Adrenal gland (tissue), 12 donors: ENCODE data around the gene ZNF593OS. TPM values are rescaled to one million over a fixed set of nuclear protein-coding genes. Genes with fewer than 3 reads are reported as not detected.

Experiments
- DNase-seq, 7 donors: peaks; one replicate each; pipeline ENCODE4 v3.0.0-alpha.2; 2019 to 2020
- H3K27ac ChIP-seq, 5 donors: fragments of 200-600 bp; sonication (generic) in 4 of 5; 1 replicate in 3 of 5; 2 replicates in 2 of 5; pipeline versions ENCODE4 v1.5.1 to v1.8.0; 2016 to 2020; ENCODE audit warnings: mild to moderate bottlenecking in 1 of 5
- H3K27me3 ChIP-seq: fragments of 200-600 bp; 2 replicates; pipeline ENCODE4 v1.8.0; 2021
- H3K36me3 ChIP-seq, 2 donors: fragments of 200-600 bp; replicated peaks in 1 of 2; 1 replicate in 1 of 2; 2 replicates in 1 of 2; pipeline versions ENCODE4 v1.5.1 to v1.8.0; 2018 to 2022
- H3K4me1 ChIP-seq, 2 donors: fragments of 200-600 bp; replicated peaks in 1 of 2; 1 replicate in 1 of 2; 2 replicates in 1 of 2; pipeline versions ENCODE4 v1.5.1 to v1.8.0; 2018 to 2021
- H3K4me3 ChIP-seq, 4 donors: fragments of 200-600 bp; sonication (generic) in 3 of 4; one replicate each; pipeline ENCODE4 v1.5.1; 2016 to 2018
- H3K9me3 ChIP-seq, 3 donors: fragments of 200-600 bp; sonication (generic) in 1 of 3; replicated peaks in 1 of 3; 1 replicate in 2 of 3; 2 replicates in 1 of 3; pipeline versions ENCODE4 v1.5.1 to v1.8.0; 2016 to 2021
- CTCF ChIP-seq, 6 experiments: fragments of 450-650 bp in 4 of 6; fragments of 200-600 bp in 2 of 6; sonication (generic) in 1 of 6; IDR thresholded peaks; 1 replicate in 5 of 6; 2 replicates in 1 of 6; pipeline versions ENCODE4 v1.5.1 to v1.8.0; 2016 to 2021; ENCODE audit warnings: antibody characterized with exemption in 6 of 6, mild to moderate bottlenecking in 2 of 6, moderate library complexity in 1 of 6
- POLR2A ChIP-seq, 2 donors: fragments of 450-650 bp; IDR thresholded peaks; one replicate each; pipeline ENCODE4 v1.6.1; 2017; ENCODE audit warnings: antibody characterized with exemption in 2 of 2, mild to moderate bottlenecking in 2 of 2, moderate library complexity in 1 of 2
- WGBS, 4 donors: extraction: QIAGEN DNeasy Blood & Tissue Kit in 2 of 4; methylation state at CpG; one replicate each; pipeline versions ENCODE4 v1.1.5 to v1.1.7; 2013 to 2017; 5-methylcytosine and 5-hydroxymethylcytosine counted together
- intact Hi-C, 2 donors: fragments of 100-400 bp; cut with DNase I; formaldehyde crosslinking; loops; one replicate each; pipeline versions ENCODE4 v1.14.1 to v1.15.0; 2022 to 2023
- polyA plus RNA-seq, 3 donors: library from polyadenylated mRNA; stranded (reverse); fragments of 200-250 nt in 2 of 3; fragments of 350-450 nt in 1 of 3; fragmentation: Illumina TruSeq in 1 of 3; extraction: RNeasy Lipid Tissue Mini Kit (QIAGEN cat#74804) in 1 of 3; gene quantifications; one replicate each; pipeline ENCODE4 v1.2.3, GENCODE V29; 2013 to 2014
- total RNA-seq, 9 donors: library from RNA; depleted of rRNA in 4 of 9; stranded (reverse); fragments of >200 nt in 4 of 9; fragments of 120-200 nt in 1 of 9; fragmentation: NEBNext Ultra II Directional in 1 of 9; extraction: Animal tissue kit (Norgen Biotek cat#: 25700) in 1 of 9; gene quantifications; one replicate each; pipeline versions ENCODE4 v1.1.0 to v1.2.4, GENCODE V29; 2013 to 2023
- donor health status: healthy with polysubstance abuse.
- donor health status: Bipolar disorder and iron deficiency.
- donor health status: DM: yes; HTN: yes; CAD: no.
- donor health status: DM: no; HTN: no; CAD: no.
- donor health status: DM: no; HTN: no; CAD: no.
- donor health status: DM: yes; HTN: yes; CAD: no.

ZNF593OS gene
- total and polyA plus RNA-seq, 12 donors, result 0.18 to 0.88 TPM; not detected in 10

- Histone ChIP-seq H3K4me1 (no peaks in the 10 kb centered on the region), H3K36me3 (no peaks in the 10 kb centered on the region), H3K27ac (no peak overlapping the region), H3K9me3 (no peaks in the 10 kb centered on the region), H3K27me3 (peaks cover 21% of the 10 kb centered on the region), H3K4me3 (no peak overlapping the region)
- DNase-seq, result peak in 1 of 7 donors; percentile 28
- intact Hi-C loops, result loop anchor here in 1 of 2 donors (5.0 kb wide), 1 partner anchor 112 kb away; no protein-coding TSS in a partner anchor
- 64 to 69% (median 67%) methylated on average over 5 of the region's 5 CpGs for WGBS, 4 donors
- no peak for TF ChIP-seq CTCF (IDR thresholded peaks at IDR 0.05)
- no peak for TF ChIP-seq POLR2A (IDR thresholded peaks at IDR 0.05)
These were observed 17.6 kb downstream of the ZNF593OS start for GRCh38 chr1:26153966-26154532.

- peaks cover 0 to 2% of the 10 kb centered on the region in 2 donors for H3K4me1 ChIP-seq
- no peaks in the 10 kb centered on the region for H3K36me3 ChIP-seq
- H3K27me3 ChIP-seq, result no peaks in the 10 kb centered on the region
- H3K4me3 ChIP-seq, result no peak overlapping the region
- intact Hi-C loops, result loop anchor here in 1 of 2 donors (5.0 kb wide), 1 partner anchor 47 kb away; no protein-coding TSS in a partner anchor
- H3K9me3 ChIP-seq, result no peaks in the 10 kb centered on the region
- TF ChIP-seq POLR2A (IDR thresholded peaks at IDR 0.05), result no peak
- no peak for TF ChIP-seq CTCF (IDR thresholded peaks at IDR 0.05)
- no peak overlapping the region for H3K27ac ChIP-seq
- DNase-seq, result no peak
These were observed 22.7 kb downstream of the ZNF593OS start for GRCh38 chr1:26148887-26149286.

- no peaks in the 10 kb centered on the region for H3K9me3 ChIP-seq
- no peak for DNase-seq
- no peak overlapping the region for H3K4me3 ChIP-seq
- WGBS, 4 donors, result 40 to 58% (median 42%) methylated on average over 2 to 6 of the region's 6 CpGs
- no peaks in the 10 kb centered on the region for H3K36me3 ChIP-seq
- intact Hi-C loops, result loop anchor here (2.0 to 5.0 kb wide), 2 partner anchors 43 to 44 kb away; no protein-coding TSS in a partner anchor
- H3K27me3 ChIP-seq, result no peaks in the 10 kb centered on the region
- TF ChIP-seq POLR2A (IDR thresholded peaks at IDR 0.05) (no peak), CTCF (IDR thresholded peaks at IDR 0.05) (no peak)
- no peak overlapping the region for H3K27ac ChIP-seq
- peaks cover 0 to 2% of the 10 kb centered on the region in 2 donors for H3K4me1 ChIP-seq
These were observed 25.7 kb downstream of the ZNF593OS start for GRCh38 chr1:26145960-26146294.

GRCh38 chr1:26145041-26145959 lies 26.3 kb downstream of the ZNF593OS start:
- H3K27ac ChIP-seq, result no peak overlapping the region
- WGBS, 4 donors, result 12 to 26% (median 18%) methylated on average over 17 to 19 of the region's 19 CpGs
- intact Hi-C loops, result loop anchor here in 1 of 2 donors (5.0 kb wide), 1 partner anchor 43 kb away; no protein-coding TSS in a partner anchor
- TF ChIP-seq CTCF (IDR thresholded peaks at IDR 0.05) (peak; percentile 66 to 83 (median 75)), POLR2A (IDR thresholded peaks at IDR 0.05) (no peak)
- H3K4me3 ChIP-seq, result no peak overlapping the region
- H3K4me1 ChIP-seq, result peaks cover 0 to 2% of the 10 kb centered on the region in 2 donors
- no peaks in the 10 kb centered on the region for H3K9me3 ChIP-seq
- no peaks in the 10 kb centered on the region for H3K36me3 ChIP-seq
- peak; percentile 77 to 92 (median 85) for DNase-seq
- no peaks in the 10 kb centered on the region for H3K27me3 ChIP-seq
